ENCODE data around the gene MAPKBP1.

- TF ChIP-seq ELK4 (IDR thresholded peaks at IDR 0.05; ENCODE audit: borderline replicate concordance, low read depth, low read length) (no peak), CTCF (tag by site-specific recombination; IDR thresholded peaks at IDR 0.05) (no peak), ZNF518A (tag by site-specific recombination; conservative IDR thresholded peaks at IDR 0.05; ENCODE audit: low read depth) (no peak), ZXDB (tag by site-specific recombination; IDR thresholded peaks at IDR 0.05) (no peak), ZNF146 (tag by site-specific recombination; IDR thresholded peaks at IDR 0.05) (no peak), AEBP2 (tag by site-specific recombination; IDR thresholded peaks at IDR 0.05; ENCODE audit: borderline replicate concordance) (no peak), ZBTB48 (tag by site-specific recombination; IDR thresholded peaks at IDR 0.05) (no peak), ZNF660 (tag by site-specific recombination; IDR thresholded peaks at IDR 0.05) (no peak), ZNF121 (tag by site-specific recombination; IDR thresholded peaks at IDR 0.05) (no peak), YY1 (tag by site-specific recombination; IDR thresholded peaks at IDR 0.05) (no peak), KLF8 (tag by site-specific recombination; IDR thresholded peaks at IDR 0.05) (no peak), ZSCAN30 (tag by site-specific recombination; IDR thresholded peaks at IDR 0.05) (no peak)
Observed at GRCh38 chr15:41805711-41806110, 31.4 kb downstream of the MAPKBP1 start.
